Measurements from ENCODE around the gene ZNF664. TPM values are rescaled to one million over a fixed set of nuclear protein-coding genes. Genes with fewer than 3 reads are reported as not detected.

Gene ZNF664
- total and polyA plus RNA-seq, 9 of the 15 experiments (the other 6 are each of a cell fraction or from before 2014, with no cell fraction given): 3.3 to 101 (median 63.6) TPM

- TF ChIP-seq STAT5B (CRISPR knock-in tag; IDR thresholded peaks at IDR 0.05): no peak
- no peak for TF ChIP-seq SNAPC5 (CRISPR knock-in tag; IDR thresholded peaks at IDR 0.05)
- TF ChIP-seq TAF7 (tag; IDR thresholded peaks at IDR 0.05): no peak
- no peak for TF ChIP-seq CHCHD3 (CRISPR knock-in tag; IDR thresholded peaks at IDR 0.05)
- TF ChIP-seq ETV5 (CRISPR knock-in tag; IDR thresholded peaks at IDR 0.05; ENCODE audit: low read depth): no peak
- TF ChIP-seq CC2D1A (IDR thresholded peaks at IDR 0.05): peak; percentile 36; the same call in 1 of the 2 replicates
- TF ChIP-seq NFYB (IDR thresholded peaks at IDR 0.05; ENCODE audit: extremely low read depth, insufficient read length): no peak
- TF ChIP-seq EP400 (IDR thresholded peaks at IDR 0.05): no peak
- TF ChIP-seq ZNF23 (CRISPR knock-in tag; IDR thresholded peaks at IDR 0.05): no peak
- peak; percentile 66 to 74 (median 74) for TF ChIP-seq CTCF (IDR thresholded peaks at IDR 0.05 in 2 of 3, conservative IDR thresholded peaks at IDR 0.05 in 1 of 3; ENCODE audit: insufficient read depth in 2 of 3, low read depth in 1 of 3, low read length in 3 of 3)
- no peak for TF ChIP-seq POLR3G (IDR thresholded peaks at IDR 0.05; ENCODE audit: extremely low read depth, insufficient read length, insufficient replicate concordance)
- no peak for TF ChIP-seq HINFP (tag; conservative IDR thresholded peaks at IDR 0.05; ENCODE audit: low read depth)
- TF ChIP-seq ZC3H8 (IDR thresholded peaks at IDR 0.05): no peak
- no peak for TF ChIP-seq ZMIZ1 (IDR thresholded peaks at IDR 0.05; ENCODE audit: low read depth in 2 of 2, low read length in 2 of 2)
- TF ChIP-seq GATAD2B (IDR thresholded peaks at IDR 0.05; ENCODE audit: borderline replicate concordance): no peak
Observed at GRCh38 chr12:124053851-124054250, 80.8 kb downstream of the ZNF664 start (continued).
